ENCODE results near the gene CMIP.
"Not testable (repeated sequence)": the region's sequence is repeated elsewhere in the genome, so short reads cannot be mapped to it uniquely, and the experiment has no call there.

The CMIP gene

DNA sequence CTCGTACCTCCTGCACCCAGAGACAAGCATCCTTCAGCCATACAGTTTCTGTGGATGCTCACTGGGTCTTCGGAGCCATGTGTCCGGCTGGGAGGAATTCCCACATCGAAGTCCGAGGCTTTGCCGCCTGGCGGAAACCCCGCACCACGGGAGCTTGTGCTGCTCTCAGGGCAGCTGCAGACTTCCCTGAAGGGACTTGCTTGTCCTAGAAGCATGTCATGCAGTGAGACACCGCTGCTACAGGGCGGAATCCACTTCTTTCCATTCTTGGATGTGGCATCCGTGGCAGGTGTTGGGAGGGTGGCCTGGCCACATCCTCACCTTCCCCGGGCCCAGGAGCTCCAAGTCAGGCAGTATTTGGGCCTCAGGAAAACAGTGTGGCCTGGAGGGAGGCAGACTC is 122.5 kb downstream of the CMIP start:
- DNase-seq (ENCODE audit: low read depth in 2 of 2): no peak

- peak; percentile 32 to 42 for DNase-seq (ENCODE audit: low read depth in 2 of 2)
Measured at GRCh38 chr16:81567987-81568748, 123.6 kb downstream of the CMIP start.

DNA sequence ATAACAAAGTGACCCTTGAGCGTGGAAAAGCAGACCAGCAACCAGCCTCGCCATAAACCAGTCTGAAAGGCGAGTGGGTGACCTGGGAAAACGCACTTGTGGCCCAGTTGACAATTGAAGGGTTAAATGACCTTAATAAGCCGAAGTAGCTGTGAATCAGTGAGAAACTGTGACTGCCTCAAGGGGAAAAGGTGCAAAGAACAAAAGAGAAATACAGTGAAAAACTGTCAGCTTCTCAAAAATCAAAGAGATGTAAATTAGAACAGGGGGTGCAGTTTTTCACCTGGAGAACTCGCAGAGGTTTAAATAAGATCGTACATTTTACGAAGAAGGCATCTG is 124.1 kb downstream of the CMIP start:
- DNase-seq (ENCODE audit: low read depth in 2 of 2): peak in 1 of 2 donors; percentile 4

DNA sequence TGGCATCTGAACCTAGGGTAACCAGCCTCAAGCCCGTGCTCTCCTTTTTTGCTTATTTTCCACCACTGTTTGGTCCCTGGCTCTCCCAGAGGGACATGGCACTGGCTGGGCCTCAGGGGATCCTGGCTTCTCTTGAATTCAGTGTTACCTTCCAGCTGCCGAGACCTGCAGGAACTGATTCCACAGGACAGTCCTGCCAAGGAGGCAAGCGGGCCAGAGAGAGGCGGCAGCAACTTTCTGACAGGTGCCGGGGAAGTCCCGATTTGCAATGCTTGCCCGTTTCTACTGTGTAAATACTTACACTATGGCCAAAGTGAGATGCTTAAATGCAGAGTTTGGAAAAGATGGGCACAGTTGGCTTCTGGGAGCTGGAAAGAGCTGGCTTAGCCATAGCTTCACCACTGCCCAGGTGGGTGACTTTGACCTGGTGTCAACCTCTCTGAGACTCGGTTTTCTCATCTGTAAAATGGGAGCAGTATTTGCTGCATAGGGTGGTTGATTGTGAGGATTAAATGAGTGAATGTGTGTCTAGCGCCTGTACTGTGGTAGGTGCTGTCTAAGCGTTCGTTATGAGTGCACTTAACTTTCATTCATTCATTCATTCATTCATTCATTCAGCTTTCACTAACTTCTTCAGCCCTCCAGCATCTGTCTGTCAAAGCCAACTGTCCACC is 124.9 kb downstream of the CMIP start:
- DNase-seq (ENCODE audit: low read depth in 2 of 2): no peak

DNA sequence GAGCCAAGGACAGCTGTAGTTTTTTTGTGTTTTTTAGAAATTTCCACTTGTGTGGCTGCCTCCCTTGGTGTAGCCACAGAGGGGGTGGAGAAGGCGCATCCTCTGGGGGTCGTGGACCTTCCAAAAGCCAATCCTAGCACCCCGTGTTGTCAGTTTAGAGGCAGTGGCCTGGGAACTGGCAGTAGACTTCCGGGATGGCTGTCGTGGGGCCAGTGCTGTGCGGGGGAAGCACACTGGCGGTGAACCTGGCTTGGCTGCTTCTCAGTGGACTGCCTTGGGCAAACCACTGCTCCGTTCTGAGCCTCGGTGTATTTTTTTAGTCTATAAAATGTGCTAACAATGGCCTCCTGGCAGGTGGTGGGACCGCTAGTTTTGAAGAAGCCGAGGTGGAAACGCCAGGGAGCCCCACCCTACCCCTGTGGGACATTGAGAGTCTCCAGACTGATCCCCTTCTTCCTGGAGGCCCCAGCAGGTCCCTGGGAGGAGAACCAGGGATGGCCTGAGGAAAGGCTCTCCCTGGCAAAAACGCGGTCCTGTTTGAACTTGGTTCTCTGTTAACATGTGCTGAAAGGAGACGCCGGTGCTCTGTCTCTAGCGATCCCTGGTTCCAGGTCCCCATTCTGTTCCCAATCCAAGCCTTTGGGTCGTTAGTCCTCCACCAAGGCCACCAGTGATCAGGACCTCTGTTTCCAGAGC is 125.7 kb downstream of the CMIP start:
- no peak for DNase-seq (ENCODE audit: low read depth in 2 of 2)

GRCh38 chr16:81571175-81571574 is 126.6 kb downstream of the CMIP start:
- no peak for DNase-seq (ENCODE audit: low read depth in 2 of 2)

GRCh38 chr16:81571592-81572385 is 127.2 kb downstream of the CMIP start:
- DNase-seq (ENCODE audit: low read depth in 2 of 2): no peak

- DNase-seq (ENCODE audit: low read depth in 2 of 2): no peak
Measured at GRCh38 chr16:81572386-81573144, 128.0 kb downstream of the CMIP start.

- DNase-seq (ENCODE audit: low read depth in 2 of 2): no peak
Measured at GRCh38 chr16:81573533-81574020, 129.0 kb downstream of the CMIP start.

- DNase-seq (ENCODE audit: low read depth in 2 of 2): no peak
Measured at GRCh38 chr16:81574168-81574567, 129.6 kb downstream of the CMIP start.

DNA sequence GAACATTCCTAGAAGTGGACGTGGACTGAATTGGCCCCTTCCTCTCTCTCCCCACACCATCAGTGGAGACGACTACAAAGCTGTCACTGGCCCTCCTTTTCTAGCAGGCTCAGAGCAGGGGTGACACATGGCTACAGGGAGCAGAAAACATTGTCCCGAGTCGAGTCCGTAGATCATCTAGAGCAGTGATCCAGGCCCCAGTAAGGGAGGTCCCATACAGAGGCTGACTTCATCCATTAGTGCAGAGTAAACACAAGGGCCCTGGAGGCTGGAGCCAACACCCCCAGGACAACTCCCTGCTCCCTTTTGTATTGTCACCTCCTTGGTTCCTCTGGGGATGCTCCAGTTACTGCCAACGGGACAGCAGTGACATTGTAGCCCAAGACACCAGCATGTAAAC is 130.7 kb downstream of the CMIP start:
- no peak for DNase-seq (ENCODE audit: low read depth in 2 of 2)

DNA sequence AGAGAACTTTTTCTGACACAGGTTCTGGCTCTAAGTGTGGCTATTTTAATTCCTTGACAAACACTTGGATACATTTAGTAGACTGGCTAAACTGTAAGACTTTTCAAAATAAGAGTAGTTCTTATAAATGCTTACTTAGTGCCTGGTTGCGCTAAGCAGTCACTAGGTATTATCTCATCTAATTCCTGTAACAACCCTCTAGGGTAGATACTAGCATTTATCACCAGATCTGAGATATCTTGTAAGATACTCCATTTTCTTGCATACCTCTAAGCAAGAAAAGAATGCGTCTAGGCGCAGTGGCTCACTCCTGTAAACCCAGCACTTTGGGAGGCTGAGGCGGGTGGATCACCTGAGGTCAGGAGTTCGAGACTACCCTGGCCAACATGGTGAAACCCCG is 131.2 kb downstream of the CMIP start:
- no peak for DNase-seq (ENCODE audit: low read depth in 2 of 2)

DNA sequence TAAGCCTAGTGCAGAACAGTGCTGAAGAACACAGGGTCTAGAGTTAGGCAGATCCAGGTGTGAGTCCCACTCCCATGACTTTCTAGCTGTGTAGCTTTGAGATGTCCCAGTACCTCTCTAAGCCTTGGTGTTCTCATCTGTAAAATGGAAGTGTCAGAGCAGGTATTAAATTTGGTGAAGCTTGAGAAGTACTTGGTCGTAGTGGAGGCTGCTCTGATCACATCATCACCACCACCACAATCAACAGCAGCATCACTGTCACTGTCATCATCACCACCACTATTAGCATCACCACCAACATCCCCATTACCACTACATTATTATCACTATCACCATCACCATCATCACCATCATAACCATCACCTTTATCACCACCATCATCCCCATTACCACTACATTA is 132.1 kb downstream of the CMIP start:
- no peak for DNase-seq (ENCODE audit: low read depth in 2 of 2)

GRCh38 chr16:81577272-81577671 is 132.7 kb downstream of the CMIP start:
- DNase-seq (ENCODE audit: low read depth in 2 of 2): not testable (repeated sequence)

GRCh38 chr16:81578076-81578475 is 133.5 kb downstream of the CMIP start:
- DNase-seq (ENCODE audit: low read depth in 2 of 2): no peak

DNA sequence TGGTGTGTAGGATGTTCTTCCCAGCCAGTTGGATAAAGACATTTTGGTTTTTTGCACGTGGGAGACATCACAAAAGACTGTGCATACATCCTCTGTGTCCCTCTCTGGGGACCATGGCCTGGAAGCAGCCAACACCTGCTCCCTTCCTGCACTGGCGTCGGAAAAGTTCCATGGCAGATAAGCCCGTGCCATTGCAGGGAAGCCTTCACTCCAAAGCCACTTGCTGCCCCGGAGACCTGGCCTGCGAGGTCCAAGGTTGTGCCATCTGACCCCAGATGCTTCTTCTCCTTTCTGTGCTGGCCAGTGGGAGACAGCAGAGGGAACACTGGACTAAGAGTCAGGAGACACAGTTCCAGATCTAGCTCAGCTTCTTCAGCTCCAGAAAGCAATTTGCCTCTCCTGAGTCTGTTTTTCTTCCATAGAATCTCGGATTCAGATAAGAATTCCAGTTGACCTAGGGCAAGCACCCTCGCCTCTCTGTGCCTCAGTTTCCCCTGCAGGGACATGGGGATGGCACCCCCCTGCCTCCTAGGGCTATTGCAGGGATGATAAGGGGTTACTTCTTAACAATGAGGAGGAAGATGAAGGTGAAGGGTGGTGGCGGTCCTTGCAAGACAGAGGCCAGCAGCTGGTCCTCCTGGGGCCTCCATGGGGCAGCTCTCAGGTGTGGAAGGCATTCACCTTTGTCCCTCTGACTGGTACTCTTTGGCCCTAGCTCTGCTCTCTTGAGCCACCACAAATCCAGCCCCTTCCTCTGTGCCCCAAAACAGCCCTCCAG is 134.2 kb downstream of the CMIP start:
- no peak for DNase-seq (ENCODE audit: low read depth in 2 of 2)

GRCh38 chr16:81581107-81581506 is 136.5 kb downstream of the CMIP start:
- DNase-seq (ENCODE audit: low read depth in 2 of 2): no peak

DNA sequence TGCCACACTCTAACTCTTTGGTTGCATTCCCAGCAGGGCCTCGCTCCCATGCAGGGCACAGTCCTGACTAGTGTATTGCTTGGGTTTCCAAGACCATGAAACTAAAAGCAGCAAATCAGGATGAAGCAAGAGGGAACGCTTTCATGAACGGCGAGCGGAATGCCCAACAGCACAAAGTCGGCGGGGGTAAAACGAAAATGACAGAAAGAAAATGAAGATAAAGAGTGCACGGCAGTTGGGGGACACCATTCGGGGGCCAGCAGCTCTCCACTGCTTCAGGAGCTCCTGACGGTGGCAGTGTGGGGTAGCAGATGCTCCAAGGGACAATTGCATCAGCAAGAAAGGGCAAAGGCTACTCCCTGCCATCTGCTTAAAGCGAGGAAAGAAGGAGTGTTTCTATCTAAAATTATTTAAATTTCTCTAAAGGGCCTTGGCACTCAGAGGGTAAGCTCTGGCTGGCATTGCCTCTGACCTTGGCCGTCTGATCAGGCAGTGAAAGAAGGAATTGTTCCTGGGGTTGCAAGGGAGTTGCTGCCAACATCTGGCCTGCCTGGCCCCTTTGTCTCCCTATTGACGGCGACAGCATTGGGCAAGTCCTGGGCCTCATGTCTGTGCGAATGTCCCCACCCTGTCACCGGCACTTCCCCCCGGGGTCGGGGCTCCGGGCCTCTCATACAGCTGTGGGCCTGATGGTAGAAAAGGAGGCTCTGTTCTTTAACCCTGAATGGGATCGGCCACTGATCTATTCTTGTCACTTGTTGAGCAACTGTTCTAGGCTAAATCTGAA is 138.2 kb downstream of the CMIP start:
- no peak for DNase-seq (ENCODE audit: low read depth in 2 of 2)

DNA sequence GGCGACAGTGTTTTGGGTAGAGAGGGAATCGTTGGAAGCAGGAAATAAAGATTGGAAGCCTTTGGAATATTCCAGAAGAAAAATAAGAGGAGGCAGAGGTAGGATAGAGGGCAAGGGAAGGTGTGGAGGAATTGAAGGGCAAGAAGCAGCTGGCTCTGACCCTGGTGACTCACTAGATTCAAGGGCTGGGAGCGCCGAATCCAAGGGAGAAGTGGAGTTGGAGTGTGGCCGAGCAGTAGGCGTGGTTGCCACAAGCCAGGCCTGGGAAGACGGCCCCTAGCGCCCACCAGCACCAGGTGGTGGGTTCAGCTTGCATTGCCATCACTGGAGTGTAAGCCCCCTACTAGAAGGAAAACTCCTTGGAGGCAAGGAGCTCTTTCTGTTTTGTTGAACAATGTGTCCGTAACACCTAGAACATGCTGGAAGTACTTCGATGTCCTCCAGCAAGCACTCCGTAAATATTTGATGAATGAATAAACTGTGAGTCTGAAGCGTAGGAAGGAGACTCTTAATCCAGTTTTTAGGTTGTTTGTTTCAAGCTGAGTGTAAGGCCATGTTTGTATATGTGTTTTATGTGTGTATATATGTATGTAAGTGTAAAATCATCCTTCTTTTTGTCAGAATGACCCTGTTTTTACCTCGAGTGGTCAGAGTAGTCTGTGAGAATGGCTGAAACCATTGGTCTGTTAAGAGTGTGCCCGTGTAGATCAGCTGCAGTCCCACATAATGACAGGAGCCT is 139.5 kb downstream of the CMIP start:
- DNase-seq (ENCODE audit: low read depth in 2 of 2): no peak
